GM21360 (cell line): ENCODE results near the gene ZNF511.

Experiments
- ATAC-seq: cut with Tn5 transposase; IDR thresholded peaks from one replicate; pipeline ENCODE4 v1.9.1; 2021; ENCODE audit warnings: mild to moderate bottlenecking, moderate library complexity; ENCODE audit not compliant: unreplicated experiment

ZNF511 gene

DNA sequence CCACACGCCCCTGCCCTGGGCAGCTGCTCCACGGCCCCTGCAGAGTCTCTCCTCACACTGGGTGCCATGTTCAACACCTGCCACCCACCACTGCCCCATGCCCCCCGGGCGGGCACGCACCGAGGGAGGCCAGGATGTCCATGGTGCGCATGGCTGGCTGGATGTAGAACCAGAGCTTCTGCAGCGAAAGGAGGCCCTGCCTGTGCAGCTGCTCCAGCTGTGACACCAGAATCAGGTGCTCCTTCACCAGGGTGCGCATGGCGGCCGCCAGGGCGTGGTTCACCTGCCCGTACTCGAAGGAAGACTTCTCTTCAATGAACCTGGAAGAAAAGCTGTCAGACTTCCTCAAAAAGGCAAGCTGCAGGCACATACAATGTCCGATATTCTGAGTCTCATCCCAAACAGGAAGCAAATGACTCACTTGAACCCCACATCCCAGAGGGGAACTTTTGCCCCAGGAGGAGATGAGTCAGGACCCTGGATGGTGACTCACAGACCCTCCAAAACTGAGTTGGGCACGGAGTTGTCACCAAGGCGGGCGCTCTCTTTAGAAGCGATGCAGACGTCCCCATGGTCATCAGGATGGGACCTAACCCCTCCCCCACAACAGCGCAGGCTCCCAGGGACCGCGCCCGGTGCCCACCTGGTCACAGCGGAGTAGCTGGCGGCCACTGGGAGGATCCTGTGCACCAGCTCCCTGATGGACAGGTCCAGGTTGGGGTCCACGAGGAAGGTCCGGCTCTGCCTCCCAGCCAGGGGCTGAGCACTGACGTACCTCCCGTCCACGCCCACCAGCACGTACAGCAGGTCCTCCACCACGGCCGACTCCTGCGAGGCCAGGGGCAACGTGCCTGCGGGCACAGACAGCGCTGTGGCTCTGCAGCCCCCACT, 15.6 kb upstream of the ZNF511 start:
- ATAC-seq, result no peak

DNA sequence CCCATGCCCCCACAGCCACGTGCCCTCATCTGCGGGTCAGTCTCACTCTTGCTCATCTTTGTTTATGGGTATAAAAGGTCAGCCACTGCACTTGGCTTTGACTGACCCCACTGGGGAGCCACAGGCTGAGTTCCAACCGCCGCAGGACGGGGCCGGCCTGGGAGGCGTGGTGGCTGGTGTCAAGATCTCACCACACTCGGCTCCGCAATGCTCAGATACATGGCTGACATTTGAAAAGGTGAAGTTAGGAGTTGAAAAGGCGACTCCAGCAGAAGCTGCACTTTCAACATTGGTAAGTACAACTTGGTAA, 14.9 kb upstream of the ZNF511 start:
- no peak for ATAC-seq

DNA sequence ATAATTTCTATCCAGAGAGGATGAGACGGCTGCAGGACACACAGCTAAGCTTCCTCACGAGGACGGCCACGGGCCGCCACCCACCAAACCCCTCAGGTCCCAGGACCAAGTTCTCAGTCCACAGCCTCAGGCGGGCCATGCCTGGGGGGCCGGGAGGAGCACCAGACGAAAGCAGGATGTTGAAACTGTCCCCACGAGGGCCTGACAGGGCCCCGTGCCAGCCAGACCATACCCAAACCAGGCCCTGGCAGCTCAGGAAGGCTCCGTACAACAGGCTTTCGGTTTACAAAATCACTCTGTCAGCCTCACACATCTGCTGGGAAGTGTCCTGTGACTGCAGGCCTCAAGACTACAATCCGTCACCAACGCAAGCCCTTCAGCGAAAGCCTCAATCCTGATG, 14.5 kb upstream of the ZNF511 start:
- no peak for ATAC-seq

DNA sequence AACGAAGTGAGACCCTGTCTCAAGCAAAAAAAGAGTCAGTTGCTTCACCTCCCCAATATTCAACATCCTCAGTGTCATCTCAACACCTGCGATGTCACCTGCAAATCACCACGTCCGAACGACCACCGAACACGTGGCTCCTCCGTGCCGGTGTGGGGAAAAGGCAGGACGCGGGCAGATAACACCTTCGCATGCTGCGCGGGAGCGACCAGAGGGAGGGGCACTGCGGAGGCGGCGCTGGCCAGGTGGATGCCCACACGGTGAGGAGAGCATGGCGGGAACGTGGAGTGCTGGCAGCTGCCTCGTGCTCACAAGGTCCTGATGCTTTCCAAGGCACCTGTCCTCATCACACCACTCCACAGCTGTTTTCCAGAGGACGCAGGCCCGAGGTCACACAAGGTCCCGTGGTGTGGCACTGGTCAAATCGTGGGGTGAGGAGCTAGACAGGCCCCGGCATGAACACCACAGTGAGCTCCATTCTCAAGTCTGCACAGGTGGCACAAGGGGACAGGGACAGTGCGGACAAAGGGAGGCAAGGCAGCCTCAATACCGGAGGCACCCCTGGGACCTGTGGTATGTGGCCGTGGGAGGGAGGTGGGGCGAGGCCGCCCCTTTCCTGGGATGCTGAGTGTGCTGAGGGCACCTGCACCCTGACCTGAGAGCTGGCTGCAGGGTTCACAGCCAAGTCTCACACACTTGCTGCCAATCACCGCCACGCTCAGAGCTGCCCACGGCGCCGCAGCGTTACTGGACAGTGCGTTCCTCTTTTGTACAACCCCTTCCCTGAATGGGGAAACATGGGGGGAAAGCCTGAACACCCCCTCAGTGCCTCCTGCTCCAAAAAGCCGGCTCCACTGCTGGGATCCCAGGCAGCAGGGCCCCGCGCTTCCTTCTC, 13.0 kb upstream of the ZNF511 start:
- ATAC-seq, result no peak

DNA sequence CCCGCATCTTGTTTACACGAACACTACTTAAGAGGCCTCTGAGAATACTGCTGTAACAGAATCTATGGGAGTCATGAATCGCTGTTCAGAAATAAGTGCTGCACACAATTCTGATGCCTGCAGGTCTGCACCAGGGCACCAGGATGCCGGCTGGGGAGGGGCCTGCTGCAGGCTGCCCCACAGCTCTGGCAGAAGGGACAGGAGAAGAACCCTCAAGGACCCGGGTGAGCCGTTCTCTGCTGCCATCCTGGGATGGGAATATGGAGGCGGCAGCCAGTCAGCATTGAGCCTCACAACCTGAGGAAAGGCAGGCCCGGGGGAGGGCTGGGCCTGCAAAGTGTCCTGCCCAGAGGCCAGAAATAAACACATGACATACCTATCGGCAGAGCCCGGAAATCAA, 11.2 kb upstream of the ZNF511 start:
- ATAC-seq, result no peak

DNA sequence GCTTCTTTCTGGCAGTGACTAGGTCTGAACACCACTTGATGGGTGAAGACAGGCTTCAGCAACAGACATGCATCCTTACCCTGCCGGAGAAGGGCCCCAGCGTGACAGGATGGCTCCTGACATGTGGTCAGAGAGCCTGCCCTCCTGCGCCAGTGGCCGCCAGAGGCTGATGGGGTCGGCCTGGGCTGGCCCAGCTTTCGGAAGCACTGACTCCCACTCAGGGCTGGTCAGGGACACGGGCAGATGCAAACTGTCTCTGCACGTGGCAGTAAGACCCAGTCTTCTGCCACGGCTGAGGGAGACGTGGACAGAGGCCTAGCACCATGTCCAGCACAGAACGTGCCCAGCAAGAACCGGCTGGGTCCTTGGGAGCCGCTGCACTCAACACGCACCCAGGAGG, 10.2 kb upstream of the ZNF511 start:
- no peak for ATAC-seq

DNA sequence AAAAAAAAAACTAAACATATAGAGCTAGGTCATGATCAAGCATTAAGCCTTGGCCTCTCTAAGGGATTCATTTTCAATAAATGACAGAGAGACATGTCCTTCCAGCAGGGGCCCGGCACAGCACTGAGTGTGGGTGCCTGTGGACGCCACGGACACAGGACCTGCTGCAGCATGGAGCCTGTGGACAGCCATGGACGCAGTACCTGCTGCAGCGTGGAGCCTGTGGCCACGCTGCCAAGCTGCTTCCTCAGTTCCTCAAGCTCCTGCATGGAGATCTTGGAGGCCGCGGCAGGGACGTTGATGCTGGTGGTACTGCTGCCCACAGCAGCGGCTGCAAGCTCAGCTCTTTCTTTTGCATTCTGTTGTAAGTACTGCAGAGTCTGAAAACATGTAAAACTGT, 9.5 kb upstream of the ZNF511 start:
- ATAC-seq, result no peak

DNA sequence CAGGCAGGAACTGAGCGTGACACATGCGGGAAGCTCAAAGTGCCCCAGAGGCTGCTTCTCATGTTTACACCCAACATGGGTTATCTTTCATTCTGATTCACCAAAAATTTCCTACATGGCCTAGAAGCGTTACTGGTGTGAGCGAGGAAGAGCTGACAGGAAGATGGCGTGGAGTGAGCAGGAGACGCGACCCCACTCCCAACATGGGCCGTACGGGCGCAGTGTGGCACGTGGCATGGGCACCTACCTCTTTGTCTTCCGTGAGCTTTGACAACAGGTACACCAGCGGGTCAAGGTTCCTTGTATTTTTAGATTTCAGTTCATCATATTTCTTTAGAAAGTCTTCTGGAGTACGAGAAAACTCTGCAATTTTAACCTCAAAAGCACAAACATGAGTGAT, 9.0 kb upstream of the ZNF511 start:
- ATAC-seq, result no peak

DNA sequence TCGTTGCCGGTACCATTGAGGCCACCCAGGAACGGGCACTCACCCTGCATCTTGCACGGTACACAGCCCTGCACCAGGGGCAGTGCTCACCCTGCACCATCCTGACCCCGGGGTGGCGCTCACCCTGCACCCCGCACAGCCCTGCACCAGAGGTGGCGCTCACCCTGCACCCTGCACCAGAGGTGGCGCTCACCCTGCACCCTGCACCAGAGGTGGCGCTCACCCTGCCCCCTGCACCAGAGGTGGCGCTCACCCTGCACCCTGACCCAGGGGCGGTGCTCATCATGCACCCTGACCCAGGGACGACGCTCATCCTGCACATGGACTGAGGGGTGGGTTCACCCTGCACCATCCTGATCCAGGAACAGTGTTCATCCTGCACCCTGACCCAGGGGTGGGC, 6.5 kb upstream of the ZNF511 start:
- ATAC-seq, result no peak

DNA sequence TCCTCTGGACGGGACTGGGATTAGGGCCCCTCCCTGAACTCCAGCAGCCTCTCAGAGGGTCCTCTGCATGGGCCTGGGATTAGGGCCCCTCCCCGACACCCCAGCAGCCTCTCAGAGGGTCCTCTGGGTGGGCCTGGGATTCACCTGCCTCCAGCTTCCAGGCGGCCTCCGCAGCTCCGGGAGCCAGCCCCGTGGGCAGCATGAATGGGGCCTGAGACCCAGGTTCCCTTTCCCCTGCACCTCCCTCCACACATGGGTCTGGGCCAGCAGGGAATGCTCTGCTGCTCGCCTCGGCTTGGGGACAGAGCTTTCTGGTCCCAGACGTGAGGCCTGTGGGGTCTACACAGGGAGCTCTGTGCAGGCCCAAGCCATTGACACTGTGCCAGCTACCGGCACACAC, 5.5 kb upstream of the ZNF511 start:
- ATAC-seq, result no peak

DNA sequence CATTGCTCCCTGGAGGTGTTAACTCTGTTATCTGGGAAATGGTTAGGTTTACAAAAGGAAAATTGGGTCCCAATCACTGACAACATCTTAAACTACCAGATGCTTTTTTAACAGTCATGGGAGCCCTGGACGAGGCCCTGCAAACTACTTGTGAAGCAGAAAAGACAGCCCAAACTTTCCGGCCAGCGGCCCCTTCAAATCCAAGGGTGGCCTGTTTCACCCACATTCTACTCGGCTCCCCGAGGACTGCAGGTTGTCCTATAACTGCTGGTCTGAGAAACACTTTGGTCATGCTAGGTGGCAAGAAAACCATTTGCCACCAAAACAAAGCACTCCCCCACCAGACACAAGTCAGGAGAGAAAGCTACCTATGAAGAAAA, 2.6 kb upstream of the ZNF511 start:
- ATAC-seq, result no peak

DNA sequence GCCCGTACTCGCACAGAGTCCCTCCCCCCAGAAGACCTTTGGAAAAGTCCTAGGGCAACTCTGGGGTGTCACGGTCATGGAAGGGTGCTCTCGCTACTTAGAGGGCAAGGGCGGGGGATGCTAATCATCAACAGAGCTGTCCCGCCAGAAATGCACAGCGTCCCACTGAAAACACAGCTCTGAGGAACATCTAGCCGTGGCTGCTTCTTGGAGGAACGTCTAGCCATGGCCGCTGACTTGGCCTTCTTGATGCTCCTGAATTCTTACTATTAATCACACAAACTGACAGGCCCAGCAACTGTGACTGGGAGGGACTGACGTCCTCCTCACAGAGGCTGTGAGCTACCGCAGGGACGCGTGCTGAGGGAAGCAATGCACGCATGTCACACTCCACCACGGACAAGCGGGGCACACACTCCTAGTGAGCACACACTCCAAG, 1.8 kb upstream of the ZNF511 start:
- no peak for ATAC-seq

DNA sequence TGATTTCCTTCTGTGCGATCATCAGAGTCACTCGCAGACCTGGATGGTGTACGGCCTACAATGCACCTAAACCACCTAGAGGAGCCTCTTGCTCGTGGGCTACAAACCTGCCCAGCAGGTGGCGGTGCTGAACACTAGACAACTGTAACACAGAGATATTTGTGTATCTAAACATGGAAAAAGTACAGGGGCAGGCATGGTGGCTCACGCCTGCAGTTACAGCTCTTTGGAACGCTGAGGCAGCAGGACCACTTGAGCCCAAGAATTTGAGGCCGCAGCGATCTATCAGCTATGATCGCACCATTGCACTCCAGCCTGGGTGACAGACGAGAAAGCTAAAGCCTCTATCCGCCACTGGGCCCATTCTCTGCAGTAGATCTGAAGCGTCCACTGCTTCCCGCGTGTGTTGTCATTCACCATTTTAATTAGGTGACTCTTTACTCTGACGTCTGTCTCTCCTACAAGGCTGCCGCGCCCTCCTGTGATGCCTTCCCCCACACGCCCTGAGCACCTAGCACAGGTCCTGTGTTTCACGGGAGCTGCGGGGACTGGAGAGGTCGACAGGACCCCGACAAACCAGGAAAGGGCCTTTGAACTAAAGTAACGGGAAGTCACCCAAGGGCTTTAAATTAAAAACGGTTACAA, 816 bp upstream of the ZNF511 start:
- peak; percentile 45 for ATAC-seq

DNA sequence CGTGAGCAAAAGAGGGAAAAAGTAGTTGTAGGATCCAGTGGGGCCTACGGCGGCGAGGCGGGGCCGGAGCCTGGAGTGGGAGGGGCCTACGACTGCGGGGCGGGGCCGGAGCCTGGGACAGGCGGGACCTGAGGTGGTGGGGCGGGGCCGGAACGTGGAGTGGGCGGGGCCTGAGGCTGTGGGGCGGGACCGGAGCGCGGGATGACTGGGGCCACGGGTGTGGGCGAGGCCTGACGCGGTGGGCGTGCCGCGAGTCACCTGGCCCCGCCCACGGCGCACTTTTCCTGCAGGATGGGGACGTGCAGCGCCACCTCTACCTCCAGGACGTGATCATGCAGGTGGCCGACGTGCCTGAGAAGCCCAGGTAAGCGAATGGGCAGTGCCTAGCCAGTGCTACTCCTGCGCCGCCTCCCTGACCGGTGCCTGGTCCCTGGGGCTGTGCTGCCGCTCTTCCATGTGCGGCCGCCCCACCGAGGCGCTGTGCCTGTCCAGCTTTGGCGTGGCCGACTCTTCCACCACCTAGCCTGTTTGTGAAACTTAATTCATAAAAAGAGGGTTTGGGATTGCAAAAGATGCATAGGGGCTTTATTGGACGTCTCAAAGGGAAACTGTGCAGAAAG, 496 bp downstream of the ZNF511 start:
- peak; percentile 62 for ATAC-seq

DNA sequence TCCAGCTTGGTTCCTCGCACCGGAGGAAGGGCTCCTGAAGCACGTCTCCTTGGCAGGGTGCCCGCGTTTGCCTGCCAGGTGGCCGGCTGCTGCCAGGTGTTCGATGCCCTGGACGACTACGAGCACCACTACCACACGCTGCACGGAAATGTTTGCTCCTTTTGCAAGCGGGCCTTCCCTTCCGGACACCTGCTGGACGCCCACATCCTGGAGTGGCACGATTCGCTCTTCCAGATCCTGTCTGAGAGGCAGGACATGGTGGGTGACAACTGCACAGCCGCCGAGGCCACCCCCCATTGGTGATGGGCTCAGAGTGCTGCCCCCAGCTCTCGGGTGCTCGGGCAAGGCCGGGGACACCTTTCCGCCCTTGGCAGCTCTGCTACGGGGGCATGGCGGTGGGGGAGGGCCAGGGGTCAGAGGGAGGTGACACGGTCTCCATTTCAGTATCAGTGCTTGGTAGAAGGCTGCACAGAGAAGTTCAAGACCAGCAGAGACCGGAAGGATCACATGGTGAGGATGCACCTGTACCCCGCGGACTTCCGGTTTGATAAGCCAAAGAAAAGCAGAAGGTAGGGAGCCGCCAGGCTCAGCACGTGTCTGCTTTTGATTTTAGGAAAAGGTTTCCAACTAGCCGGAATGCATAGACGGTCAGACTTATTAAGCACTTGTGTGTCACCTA, 1.1 kb downstream of the ZNF511 start:
- ATAC-seq, result no peak

DNA sequence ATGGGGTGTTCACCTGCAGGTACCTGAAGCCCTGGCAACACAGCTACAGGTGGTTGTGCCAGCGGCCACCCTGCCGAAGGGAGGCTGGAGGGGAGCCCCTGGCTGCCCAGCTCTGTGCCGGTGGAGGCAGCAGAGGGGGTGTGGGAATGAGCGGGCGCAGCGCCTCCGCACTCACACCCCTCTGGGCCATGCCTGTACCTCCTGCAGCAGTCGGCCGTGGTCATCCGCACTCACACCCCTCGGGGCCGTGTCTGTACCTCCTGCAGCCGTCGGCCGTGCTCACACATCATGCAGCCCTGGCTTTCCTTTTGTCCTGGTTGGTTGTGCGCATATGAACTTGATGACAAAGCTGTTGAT, 1.7 kb downstream of the ZNF511 start:
- no peak for ATAC-seq

DNA sequence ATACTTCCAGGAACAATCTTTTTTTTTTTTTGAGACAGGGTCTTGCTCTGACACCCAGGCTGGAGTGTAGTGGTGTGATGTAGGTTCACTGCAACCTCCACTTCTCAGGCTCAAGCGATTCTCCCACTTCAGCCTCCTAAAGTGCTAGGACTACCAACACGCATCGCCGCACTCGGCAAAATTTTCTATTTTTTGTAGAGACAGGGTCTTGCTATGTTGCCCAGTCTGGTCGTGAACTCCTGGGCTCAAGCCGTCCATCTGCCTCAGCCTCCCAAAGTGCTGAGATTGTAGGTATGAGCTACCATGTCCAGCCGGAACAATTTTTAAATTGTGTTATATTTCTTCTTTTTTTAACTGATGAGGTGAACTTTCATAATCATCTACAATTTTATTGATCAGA, 2.1 kb downstream of the ZNF511 start:
- ATAC-seq, result no peak

DNA sequence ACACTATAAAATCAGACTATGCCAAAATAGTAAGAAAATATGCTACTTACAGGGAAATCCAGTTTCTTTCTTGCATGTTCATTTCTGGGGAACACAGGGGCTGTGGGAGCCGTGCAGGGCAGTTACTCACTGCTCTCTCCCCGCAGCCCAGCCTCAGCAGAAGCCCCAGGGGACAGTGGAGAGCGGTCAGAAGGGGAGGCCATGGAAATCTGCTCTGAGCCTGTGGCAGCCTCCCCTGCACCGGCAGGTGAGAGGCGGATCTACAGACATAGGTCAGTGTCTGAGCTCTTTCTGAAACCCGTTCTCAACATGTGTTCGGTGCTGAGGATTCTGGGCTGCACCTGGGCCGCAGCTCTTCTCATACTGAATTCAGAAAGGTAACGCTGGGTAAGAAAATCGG, 2.9 kb downstream of the ZNF511 start:
- ATAC-seq, result no peak

DNA sequence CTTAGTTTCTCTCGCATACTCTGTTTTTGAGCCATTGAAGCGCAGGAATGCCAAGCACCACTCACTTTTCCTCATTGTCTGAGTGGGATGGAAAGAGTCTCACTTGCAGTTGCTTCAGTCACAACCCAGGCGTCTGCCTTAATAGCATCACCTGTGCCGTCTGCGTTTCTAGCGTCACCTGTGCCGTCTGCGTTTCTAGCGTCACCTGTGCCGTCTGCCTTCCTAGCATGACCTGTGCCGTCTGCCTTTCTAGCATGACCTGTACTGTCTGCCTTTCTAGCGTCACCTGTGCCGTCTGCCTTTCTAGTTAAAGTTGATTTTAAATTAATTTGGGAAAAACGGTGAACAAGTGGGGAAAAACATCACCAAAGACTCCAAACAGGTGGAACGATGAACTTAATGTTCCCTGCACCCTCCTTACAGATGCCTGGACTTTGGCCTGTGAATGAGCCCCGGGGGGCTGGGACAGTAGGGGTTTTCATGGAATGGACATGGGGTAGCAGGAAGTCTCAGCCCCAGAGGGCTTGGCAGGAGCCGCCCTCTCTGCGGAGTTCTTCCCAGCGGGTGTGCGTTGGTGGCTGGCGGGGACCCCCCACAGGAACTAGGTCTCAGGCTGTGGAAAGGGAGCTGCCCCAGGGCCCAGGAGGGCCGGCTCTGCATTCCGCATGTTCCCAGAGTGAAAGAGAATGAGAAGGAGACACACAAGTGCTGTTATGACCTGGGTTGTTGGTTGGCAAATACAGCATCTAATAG, 3.5 kb downstream of the ZNF511 start:
- ATAC-seq, result no peak

DNA sequence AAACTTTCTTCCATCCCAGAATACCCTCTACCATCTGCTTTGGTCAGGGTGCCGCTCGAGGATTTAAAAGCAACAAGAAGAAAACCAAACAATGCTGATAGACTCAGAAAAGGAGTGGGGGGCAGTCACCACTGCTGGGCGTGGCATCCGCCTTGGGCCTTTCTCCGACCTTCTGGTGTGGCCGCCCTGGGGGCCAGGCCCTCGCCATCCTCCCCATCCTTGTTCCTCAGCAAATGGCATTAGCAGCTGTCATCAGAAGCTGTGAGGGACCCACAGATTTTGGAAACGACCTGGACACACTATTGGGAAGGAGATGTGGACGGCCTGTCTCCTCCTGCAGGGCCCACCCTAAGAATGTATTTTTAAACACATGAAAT, 4.0 kb downstream of the ZNF511 start:
- ATAC-seq, result no peak
